ENCODE measurements around the gene ADISSP.

The ADISSP gene

GRCh38 chr20:3738111-3739053 is 29.2 kb downstream of the ADISSP start:
- no peak for DNase-seq (ENCODE audit: low read depth)

- no peak for DNase-seq (ENCODE audit: low read depth)
Observed at GRCh38 chr20:3735768-3736167, 31.8 kb downstream of the ADISSP start.

DNA sequence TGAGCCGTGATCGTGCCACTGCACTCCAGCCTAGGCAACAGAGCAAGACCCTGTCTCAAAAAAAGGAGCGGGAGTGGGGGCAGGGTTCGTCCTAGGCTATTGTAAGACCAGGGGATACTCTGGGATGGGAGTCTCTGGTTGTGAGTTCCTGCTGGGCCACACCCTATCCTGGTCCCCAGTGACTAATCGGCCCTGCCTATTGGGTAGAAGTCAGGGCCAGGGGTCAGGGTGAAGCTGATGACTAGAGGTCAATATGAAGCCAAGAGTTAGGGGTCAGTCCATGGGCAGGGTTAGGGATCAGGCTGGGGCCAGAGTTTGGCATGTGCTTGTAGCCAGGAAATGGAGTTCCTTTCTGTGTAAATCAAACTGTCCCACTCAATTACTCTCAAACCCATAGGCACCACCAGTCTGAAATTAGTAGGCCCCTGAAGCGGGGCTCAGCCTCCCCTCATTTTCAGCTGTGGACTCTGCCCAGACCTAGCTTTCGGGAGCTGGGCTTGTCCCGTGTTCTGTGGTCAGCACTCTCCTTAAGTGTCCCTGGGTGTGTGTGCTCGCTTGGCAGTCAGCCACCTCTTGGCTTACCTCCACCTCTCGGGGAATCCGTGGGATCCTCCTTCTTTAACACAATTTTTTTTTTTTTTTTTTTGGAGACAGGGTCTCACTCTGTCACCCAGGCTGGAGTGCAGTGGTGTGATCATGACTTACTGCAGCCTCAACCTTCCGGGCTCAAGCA is 33.3 kb downstream of the ADISSP start:
- no peak for DNase-seq (ENCODE audit: low read depth)

DNA sequence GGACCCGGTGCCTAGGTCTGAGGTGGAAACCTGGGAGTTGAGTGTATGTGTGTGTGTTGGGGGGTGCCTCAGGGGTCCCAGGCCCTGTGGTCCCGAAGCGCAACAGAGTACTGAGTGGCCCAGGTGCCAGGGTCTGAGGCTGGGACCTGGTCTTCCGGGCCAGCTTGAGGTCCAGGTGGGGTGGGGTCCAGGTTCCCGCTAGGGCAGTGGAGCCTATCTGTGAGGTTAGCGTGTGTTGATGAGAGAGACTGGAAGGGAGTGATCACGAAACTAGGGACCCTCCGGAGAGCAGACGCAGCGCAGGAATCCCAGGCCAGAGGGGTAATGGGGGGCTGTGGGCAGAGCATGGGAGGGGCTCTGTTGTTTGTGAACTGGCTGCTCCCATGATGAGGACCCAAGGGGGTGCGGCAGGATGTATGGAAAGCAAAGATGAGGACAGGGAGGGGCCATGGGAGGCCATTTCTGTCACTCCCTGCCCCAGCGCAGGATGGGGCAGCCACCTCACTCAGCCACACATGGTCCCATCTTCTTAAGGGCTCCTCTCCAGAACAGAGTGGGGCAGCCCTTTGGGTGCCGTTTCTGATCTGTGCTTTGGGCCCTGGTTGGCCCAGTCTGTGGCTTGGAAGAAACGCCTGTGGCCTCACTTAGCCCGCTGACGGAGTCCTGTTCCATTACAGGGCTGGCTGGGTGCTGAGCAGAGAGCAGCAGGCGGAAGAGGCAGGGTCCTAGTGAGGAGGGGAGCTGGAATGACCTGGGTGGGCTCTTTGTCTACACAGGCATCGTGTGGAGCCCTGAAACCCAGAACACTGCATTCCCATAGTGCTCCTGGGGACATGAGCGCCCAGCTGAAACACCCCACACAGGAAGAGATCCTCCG is 34.2 kb downstream of the ADISSP start:
- no peak for DNase-seq (ENCODE audit: low read depth)

GRCh38 chr20:3732327-3733118 is 35.0 kb downstream of the ADISSP start, which contains the start of gene HSPA12B:
HSPA12B (plus strand) TSS chr20:3732685; CDS start chr20:3738675, 5,990 bp downstream.
- no peak for DNase-seq (ENCODE audit: low read depth)

DNA sequence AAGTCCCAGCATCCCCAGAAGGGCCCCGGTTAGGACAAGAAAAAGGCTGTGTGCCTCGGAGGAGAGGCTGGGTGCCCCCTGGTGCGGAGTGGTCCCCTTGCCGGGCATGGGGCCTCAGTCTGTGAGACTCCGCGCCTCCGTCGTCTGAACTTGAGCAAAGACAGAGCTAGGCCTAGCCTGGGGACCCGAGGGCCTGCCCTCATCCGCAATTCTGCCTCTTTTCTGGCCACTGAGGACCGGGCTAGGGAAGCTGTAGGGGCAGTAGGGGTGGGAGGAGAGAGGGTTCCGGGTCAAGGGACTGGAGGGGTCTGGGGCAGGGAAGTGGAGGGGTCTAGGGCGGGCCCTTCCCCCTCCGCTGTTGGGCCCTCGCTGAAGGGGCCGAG is 35.6 kb downstream of the ADISSP start:
- no peak for DNase-seq (ENCODE audit: low read depth)

GRCh38 chr20:3730803-3731672 is 36.5 kb downstream of the ADISSP start:
- DNase-seq (ENCODE audit: low read depth): no peak

GRCh38 chr20:3729811-3730540 is 37.6 kb downstream of the ADISSP start:
- no peak for DNase-seq (ENCODE audit: low read depth)

DNA sequence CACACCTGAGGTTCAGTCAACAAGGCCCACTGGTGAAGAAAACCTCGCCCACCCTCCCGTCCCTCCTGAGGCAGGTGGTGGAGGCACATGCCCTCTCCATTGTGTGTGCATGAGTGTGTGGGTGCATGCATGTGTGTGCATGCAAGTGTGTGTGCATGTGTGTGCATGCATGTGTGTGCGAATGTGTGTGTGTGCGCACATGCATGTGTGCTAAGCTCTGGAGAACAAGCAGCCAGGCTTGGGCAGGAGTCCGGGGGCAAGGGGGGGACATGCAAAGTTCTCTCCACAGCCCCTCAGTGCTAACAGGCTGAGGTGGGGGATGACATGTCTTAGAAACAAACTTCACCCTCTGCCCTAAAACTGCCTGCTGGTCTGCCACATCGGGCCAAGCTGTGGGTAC is 38.2 kb downstream of the ADISSP start:
- DNase-seq (ENCODE audit: low read depth): no peak

DNA sequence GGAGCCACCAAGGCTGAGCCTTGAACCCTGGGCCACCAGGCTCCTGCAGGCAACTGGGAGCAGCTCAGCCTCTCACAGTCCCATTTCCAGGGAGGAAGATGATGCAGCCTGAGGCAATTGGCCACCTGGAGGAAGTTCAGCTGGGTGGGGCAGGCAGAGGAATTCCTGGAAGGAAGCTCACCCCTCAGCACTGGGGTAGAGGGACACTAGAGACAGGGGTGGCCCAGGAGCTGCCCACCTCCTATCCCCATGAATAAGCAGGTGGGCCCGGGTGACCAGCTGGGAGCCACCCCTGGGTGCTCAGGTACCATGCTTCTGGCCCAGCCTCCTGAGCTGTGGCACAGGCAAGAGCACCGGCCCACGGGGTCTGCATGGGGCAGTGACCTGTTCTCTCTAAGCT is 38.7 kb downstream of the ADISSP start:
- DNase-seq (ENCODE audit: low read depth): no peak

DNA sequence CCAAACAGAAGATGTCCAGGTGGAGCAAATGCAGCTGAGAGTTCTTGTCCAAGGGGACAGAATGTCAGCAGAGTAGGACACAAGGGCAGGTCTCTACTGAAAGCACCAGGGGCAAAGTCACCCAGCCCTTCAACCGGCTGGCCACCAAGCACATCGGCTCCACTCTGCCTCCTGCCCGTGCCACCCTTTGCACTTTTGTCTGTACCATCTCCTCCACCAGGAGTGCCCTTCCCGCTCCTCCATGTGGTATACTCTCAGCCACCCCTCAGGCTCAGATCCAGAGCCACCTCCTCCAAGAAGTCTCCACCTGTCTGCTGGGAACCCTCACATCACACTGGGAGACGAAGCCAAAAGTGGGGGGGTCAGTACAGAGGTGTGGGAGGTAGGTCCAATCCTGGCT is 39.2 kb downstream of the ADISSP start:
- no peak for DNase-seq (ENCODE audit: low read depth)

DNA sequence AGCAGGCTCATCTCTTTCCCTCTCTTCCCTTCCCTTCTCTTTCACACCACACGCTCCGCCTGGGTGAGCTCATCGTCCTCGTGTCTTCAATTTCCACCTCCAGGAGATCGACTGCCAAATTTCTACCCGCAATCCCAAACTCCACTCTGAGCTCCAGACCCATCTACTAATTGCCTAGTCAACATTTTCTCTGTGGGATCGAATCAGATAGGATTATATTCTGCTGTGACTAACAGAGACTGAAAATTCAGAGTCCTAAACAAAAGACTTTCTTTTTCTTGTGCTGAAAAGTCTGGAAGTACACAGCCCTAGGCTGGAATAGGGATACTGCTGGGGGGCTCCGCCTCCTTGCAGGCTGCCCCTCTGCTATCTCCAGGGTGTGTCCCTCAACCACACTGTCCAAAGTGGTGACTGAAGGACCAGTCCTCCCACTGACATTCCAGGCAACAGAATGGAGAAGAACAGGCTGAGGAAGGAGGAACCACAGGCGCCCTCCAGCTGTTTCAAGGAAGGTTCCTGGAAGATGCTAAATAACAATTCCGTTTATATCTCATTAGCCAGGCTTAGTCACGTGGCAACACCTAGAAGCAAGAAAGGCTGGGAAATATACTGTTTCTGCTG is 40.0 kb downstream of the ADISSP start:
- DNase-seq (ENCODE audit: low read depth): no peak

DNA sequence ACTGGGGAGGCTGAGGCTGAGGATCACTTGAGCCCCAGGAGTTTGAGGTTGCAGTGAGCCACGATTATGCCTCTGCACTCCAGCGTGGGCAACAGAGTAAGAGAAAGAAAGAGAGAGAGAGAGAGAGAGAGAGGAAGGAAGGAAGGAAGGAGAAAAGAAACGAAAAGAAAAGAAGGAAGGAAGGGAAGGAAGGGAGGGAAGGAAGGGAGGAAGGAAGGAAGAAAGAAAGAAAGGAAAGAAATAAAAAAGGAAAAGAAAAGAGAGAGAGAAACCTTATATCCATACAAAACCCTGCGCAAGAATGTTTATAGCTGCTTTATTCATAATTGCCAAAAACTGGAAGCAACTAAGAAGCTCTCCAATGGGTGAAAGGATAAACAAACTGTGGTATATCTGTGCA is 43.2 kb downstream of the ADISSP start:
- DNase-seq (ENCODE audit: low read depth): no peak

GRCh38 chr20:3723284-3723683 is 44.3 kb downstream of the ADISSP start:
- no peak for DNase-seq (ENCODE audit: low read depth)

DNA sequence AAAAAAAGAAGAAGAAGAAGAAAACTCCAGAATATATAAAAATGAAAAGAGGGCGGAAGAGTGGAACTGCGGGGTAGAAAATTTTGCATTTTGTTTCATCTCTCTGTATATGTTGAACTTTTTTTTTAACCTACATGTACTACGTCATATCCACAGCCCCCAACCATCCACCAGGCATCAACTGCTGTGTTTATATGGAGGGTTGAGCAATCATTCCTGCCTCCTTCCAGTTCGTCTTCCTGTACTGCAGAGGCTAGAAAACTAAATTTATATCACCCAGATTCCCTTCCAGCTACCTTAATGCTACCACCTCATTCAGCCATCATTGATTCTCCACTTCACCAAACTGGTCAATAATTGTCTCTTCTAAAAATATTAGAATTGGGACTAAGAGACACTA is 45.6 kb downstream of the ADISSP start:
- no peak for DNase-seq (ENCODE audit: low read depth)

DNA sequence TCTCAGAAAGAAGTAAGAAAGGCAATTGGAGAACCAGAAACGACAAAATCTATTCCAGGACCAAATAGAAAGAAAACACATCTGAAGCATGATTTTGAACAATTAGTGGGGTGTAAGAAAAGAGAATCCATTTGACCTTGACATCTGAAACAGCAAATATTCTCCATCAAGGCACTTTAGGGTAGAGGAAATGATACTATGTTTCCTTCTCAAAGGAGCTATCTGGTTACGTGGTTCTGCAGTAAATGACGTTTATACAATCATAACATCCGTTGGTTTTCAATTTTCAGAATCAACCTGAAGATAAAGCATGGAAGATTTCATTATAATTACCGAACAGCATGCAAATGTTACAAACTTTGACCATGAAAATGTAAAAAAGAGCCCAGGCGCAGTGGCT is 46.9 kb downstream of the ADISSP start:
- DNase-seq (ENCODE audit: low read depth): no peak

DNA sequence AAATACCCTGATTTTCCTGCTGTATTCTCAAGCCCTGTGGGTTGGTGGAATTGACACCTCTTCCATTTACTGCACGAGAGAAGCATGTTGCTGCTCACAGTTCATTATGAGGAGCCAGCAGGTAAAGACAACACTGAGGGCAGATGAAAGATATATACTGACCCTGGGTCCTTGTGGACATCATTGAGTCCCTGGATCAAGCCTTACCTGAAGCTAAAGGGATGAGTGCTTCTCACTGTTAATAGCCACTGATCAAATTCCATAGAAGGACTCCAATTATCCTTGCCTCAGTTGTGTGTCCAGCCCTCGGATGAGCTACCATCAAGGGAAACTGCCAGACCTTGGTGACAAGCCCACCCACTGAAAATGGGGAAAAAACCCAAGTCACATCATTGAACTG is 47.5 kb downstream of the ADISSP start:
- no peak for DNase-seq (ENCODE audit: low read depth)

DNA sequence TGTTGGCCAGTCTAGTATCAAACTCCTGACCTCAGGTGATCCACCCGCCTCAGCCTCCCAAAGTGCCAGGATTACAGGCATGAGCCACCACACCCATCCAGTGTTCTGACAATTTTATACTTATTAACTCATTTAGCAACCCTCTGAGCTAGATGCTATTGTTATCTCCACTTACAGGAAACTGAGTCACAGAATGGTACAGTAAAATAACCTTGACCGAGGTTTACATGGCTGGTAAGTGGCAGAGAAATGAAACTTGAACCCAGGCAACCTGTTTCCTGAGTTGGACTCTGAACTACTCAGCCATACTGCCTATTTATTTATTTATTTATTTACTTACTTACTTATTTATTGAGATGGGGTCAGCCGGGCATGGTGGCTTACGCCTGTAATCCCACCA is 48.5 kb downstream of the ADISSP start:
- no peak for DNase-seq (ENCODE audit: low read depth)

DNA sequence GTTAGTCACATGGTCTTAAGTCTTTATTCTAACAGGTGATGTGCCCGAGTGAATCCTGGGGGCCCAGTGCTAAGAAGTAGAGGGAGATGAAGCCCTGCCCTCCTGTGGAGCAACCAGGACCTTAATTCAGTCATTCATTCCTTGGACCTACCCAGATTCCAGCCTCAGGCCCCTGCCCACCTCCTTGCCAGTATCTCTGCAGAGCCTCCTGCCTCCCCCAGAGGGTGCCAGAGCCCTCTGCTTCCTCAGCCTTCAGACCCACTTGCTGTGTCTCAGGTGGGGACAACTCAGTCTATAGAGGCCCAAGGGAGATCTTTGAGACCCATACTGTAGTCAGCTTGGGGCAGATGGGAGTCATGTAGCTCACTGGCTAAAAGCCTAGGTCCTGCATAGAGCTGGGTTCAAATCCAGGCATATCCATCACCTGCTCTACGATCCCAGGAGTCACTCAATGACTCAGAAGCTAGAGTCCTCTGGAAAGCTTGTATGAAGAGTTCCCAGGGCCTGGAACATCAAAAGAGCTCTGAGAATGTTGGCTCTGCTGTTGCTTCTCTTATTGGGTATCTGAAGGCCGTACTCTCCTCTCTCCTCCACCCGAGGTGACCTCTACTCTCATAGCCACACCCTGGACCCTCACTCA is 51.2 kb downstream of the ADISSP start:
- no peak for DNase-seq (ENCODE audit: low read depth)

Measured in T follicular helper cell (primary cell).